Erythroblast (primary cell): ENCODE data around the gene HINFP.

ENCODE experiments used
- GATA1 ChIP-seq: IDR thresholded peaks from 2 replicates; pipeline ENCODE4 v1.6.1; 2011; ENCODE audit warnings: low read depth, mild to moderate bottlenecking, control low read depth, low read length, moderate library complexity
- POLR2A ChIP-seq: IDR thresholded peaks from 2 replicates; pipeline ENCODE4 v1.6.1; 2011; ENCODE audit warnings: mild to moderate bottlenecking, low read length

- TF ChIP-seq POLR2A (no peak), GATA1 (no peak)
Observed at GRCh38 chr11:119179342-119179741, 58.0 kb downstream of the HINFP start.
